ENCODE data around the gene KIAA1328. TPM values are rescaled to one million over a fixed set of nuclear protein-coding genes. Genes with fewer than 3 reads are reported as not detected.
"Not testable (repeated sequence)": the region's sequence is repeated elsewhere in the genome, so short reads cannot be mapped to it uniquely, and the experiment has no call there.

Gene KIAA1328
- total RNA-seq, 2 experiments from 2014 or later, result 5.5 to 6.5 TPM

GRCh38 chr18:37084912-37085311 lies 256.0 kb downstream of the KIAA1328 start:
- POLR2A ChIA-PET, result no interaction called here
- CTCF ChIA-PET, result no interaction called here

- ChIA-PET POLR2A (no interaction called here), CTCF (no interaction called here)
These were observed 256.4 kb downstream of the KIAA1328 start for GRCh38 chr18:37085362-37085761.

DNA sequence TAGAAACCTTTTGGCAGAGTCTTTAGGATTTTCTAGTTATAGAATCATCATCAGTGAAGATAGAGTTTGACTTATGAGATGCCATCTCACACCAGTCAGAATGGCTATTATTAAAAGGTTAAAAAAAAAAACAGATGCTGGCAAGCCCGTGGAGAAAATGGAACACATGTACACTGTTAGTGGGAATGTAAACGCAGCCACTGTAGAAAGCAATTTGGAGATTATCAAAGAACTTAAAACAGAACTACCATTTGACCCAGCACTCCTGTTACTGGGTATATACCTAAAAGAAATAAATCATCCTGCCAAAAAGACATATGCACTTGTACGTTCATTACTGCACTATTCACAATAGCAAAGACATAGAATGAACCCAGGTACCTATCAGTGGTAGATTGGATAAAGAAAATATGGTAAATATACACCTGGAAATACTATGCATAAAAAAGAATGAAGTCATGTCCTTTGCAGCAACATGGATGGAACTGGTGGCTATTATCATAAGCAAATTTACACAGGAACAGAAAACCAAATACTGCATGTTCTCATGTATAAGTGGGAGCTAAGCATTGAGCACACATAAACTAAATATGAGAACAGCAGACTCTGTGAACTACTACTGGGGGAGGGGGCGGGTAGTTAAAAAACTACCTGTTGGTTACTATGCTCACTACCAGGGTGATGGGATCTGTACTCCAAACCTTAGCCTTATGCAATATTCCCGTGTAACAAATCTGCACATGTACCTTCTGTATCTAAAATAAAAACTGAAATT lies 279.0 kb downstream of the KIAA1328 start:
- POLR2A ChIA-PET, result no interaction called here
- CTCF ChIA-PET, result no interaction called here

DNA sequence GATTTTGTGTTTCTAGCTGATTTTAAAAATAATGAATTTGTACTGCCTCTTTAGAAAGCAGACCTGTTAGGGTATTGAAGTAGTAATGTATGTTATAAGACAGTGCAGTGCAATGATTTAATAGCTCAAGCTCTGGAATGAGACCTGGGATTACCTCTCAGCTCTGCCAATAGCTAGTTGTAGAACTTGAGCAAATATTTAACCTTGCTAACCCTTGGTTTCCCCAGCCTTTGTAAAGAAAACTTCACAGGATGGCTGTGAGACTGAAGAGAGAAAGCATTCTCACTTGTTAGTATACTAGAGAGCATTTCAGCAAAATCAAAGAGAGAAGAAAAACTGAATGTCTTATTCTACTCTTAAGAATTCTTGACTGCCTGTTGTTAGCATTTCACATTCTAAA lies 293.9 kb downstream of the KIAA1328 start:
- ChIA-PET CTCF (no interaction called here), POLR2A (no interaction called here)

DNA sequence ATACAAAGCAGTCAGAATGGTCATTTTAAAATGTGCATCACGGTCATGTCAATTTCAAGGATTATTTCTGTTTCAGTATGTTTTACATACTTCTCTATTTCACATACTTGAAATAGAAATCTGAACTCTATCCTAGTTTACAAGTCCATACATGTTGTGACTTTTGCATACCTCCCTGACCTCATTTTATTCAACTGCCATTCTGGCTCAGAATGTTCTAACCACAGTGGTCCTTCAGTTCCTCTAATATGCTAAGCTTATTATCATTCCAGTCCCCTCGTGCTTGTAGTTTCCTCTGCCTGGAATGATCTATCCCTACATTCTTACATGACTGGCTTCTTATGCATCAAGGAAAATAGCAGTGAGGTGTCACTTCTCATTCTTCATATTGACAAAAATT lies 295.6 kb downstream of the KIAA1328 start:
- POLR2A ChIA-PET, result no interaction called here
- CTCF ChIA-PET, result no interaction called here

- ChIA-PET CTCF (no interaction called here), POLR2A (no interaction called here)
These were observed 306.2 kb downstream of the KIAA1328 start for GRCh38 chr18:37135177-37135576.

GRCh38 chr18:37138456-37138855 lies 309.5 kb downstream of the KIAA1328 start:
- CTCF ChIA-PET, result no interaction called here
- POLR2A ChIA-PET, result no interaction called here

DNA sequence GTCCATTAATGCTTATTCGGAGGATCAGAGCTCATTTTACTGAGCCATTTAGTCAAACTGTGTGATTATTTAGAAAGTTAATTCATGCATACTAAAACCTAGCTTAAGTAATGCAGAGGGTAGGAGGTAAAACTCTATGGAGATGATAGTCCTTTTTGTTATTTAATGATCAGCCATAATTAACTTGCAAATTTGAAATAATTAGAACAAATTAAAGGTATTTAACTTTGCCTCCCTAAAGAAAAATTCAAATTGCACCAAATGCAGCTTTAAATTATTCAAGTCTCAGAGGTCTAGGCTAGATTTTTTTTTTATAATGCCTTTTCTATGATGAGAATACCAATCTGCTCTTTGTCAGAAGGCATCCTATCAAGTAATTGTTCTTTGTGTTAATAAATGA lies 310.9 kb downstream of the KIAA1328 start:
- ChIA-PET POLR2A (no interaction called here), CTCF (no interaction called here)

DNA sequence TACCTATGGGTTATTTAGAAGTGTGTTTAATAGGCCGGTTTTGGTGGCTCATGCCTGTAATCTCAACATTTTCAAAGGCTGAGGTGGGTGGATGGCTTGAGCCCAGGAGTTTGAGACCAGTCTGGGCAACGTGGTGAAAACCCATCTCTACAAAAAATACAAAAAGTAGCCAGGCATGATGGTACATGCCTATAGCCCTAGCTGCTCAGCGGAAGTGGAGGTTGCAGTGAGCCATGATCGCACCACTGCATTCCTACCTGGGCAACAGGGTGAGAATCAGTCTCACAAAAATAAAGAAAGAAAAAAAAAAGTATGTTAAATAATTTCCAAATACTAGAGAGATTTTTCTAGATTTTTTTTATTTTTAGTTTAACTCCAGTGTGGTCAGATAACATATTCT lies 316.0 kb downstream of the KIAA1328 start:
- CTCF ChIA-PET, result no interaction called here

DNA sequence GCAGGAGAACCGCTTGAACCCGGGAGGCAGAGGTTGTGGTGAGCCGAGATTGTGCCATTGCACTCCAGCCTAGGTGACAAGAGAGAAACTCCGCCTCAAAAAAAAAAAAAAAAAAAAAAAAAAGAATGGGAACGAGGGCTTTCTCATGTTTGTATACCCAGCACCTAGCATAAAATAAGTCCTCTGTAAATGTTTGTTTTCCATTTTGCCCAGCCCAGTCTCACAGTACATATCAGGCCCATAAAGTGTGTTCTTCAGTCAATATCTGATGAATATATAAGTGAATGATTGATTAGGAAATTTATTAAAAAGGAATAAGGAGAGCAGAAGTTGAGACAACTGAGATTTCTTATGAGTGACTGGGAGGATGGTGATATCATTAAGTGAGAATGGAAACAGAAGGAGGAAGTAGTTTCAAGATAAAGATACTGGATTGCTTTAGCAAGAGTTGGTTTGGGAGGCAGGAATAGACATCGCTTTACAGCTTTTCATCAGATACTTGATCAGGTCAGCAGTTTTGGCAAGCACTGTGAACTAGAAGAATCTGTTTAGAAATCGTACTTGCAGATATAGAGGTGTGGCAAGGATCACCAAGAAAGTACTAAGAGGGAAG lies 327.5 kb downstream of the KIAA1328 start:
- CTCF ChIA-PET, result no interaction called here
- POLR2A ChIA-PET, result no interaction called here

More for the DNA sequence above, 316.0 kb downstream of the KIAA1328 start:
- POLR2A ChIA-PET, result no interaction called here

DNA sequence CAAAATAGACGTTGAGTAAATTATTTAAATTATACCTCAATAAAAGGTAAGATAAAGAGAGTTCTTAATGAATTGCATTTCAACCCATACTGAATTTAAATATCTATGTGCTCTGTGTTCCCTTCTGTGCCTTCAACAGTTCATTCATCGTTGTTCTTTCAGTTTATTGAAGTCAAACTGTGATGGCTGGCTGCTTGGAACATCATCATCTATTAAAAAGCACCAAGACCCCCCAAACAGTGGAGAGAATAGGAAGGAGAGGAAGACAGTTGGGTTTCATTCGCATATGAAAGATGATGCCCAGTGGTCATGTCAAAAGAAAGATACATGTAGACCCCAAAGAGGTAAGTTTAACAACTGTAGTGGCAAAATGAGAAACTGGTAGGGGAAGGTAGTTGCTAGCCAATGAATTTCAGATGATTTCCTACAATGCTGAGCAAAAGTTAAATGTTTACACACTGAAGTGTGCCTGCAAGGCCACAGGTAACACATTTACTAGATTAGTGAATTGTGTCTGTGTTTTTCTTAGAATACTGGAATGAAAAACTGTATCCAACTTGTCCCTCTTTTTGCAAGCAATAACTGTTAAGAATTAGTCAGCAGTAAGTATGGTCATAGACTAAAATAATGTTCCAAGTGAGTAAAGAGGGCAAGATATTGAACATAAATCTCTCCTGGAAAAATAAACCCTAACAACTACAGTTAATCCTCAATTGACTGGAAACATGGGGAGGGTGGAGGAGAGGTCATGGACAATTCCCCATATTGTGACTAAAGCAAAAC lies 331.3 kb downstream of the KIAA1328 start:
- ChIA-PET CTCF (no interaction called here), POLR2A (no interaction called here)

DNA sequence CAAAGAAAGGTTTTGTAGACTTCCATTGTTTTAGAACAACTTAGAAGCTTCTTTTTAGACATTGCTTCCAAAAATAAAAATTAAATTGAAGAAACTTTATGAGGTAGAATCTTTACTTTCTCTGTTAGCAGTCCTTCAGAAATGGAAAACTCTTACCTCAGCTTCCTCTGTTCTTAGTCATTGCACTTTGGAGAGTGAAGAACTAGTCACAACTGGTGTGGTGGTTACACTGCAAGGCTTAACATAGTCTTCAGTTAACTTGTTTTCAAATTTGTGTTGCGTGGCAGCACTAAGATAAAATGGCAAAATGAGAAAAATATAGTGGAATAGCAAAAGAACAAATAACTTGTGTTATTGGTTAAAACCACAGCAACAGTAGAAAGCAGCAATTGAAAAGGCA lies 332.6 kb downstream of the KIAA1328 start:
- CTCF ChIA-PET, result no interaction called here
- POLR2A ChIA-PET, result no interaction called here

- ChIA-PET POLR2A (no interaction called here), CTCF (no interaction called here)
These were observed 333.6 kb downstream of the KIAA1328 start for GRCh38 chr18:37162551-37162950.

- ChIA-PET CTCF (no interaction called here), POLR2A (no interaction called here)
These were observed 334.2 kb downstream of the KIAA1328 start for GRCh38 chr18:37163119-37163518.

- CTCF ChIA-PET, result no interaction called here
- POLR2A ChIA-PET, result no interaction called here
These were observed 337.6 kb downstream of the KIAA1328 start for GRCh38 chr18:37166491-37166890.

DNA sequence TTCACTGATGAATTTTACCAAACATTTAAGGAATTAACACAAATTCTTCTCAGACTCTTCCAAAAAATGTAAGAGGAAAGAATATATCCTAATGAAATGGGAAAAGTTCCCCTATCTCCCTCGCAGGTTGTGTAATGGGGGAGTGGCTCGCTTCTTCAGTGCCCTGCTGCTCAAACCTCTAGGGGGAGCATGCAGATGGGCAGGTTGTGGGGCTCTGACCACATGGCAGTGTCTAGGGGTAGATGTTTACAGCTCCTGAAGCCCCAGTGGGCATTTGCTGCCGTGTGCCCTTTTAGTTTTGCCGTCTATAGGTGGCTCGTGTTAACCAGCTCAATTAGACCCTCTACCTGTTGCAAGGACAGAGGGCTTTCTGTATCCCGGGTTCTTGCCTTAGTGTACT lies 338.0 kb downstream of the KIAA1328 start:
- CTCF ChIA-PET, POLR2A ChIA-PET: not testable (repeated sequence)

DNA sequence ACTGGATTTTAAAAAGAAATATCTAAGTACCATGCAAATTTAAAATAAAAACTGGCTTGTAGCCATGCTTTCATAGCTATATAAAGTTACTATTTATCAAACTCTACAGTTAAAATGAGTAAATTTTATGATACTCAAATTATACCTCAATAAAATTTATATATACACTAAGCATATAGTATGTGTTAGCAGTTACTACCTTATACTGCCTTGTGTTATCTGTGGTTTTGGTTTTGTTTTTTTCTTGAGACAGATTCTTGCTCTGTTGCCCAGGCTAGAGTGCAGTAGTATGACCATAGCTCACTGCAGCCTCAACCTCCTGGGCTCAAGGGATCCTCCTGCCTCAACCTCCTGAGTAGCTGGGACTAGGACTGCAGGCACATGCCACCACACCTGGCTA lies 342.1 kb downstream of the KIAA1328 start:
- CTCF ChIA-PET, result no interaction called here
- POLR2A ChIA-PET, result no interaction called here

GRCh38 chr18:37173384-37173783 lies 344.5 kb downstream of the KIAA1328 start:
- ChIA-PET POLR2A (no interaction called here), CTCF (no interaction called here)

- CTCF ChIA-PET, result no interaction called here
- POLR2A ChIA-PET, result no interaction called here
These were observed 347.0 kb downstream of the KIAA1328 start for GRCh38 chr18:37175727-37176620.

- ChIA-PET CTCF (no interaction called here), POLR2A (no interaction called here)
These were observed 347.7 kb downstream of the KIAA1328 start for GRCh38 chr18:37176621-37176934.

DNA sequence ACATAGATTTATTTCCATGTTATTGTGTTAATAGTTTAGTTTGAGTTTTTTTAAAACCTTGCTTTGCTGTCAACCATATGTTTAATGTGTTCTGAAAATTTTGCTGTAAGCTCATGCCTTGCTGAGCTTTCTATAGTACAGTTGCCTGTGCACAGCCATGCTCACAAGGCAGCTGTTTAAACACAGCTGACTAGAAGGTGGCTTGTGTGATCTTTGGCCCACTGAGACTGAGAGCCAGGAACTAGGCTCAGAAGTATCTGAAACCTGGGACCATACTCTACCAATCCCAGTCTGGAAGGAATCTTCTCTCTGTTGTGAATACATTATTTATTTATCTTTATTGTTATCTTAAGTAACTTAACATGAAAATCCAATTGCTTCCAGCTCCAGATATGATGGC lies 350.5 kb downstream of the KIAA1328 start:
- CTCF ChIA-PET, result no interaction called here
- POLR2A ChIA-PET, result no interaction called here

All from activated CD8-positive, alpha-beta memory T cell treated with anti-CD3 and anti-CD28 coated beads for 36 hours (primary cell).